Liver (tissue), 9 donors: ENCODE data around the gene SCRN1. TPM values are rescaled to one million over a fixed set of nuclear protein-coding genes. Genes with fewer than 3 reads are reported as not detected.

Experiments
- DNase-seq: peaks from one replicate; pipeline ENCODE4 v3.0.0-alpha.2; 2017; ENCODE audit warnings: low spot score
- H3K27ac ChIP-seq, 2 donors: one replicate each; pipeline ENCODE4 v1.7.0; 2013; ENCODE audit warnings: inconsistent platforms in 2 of 2, low read length in 2 of 2, control low read depth in 1 of 2, low read depth in 1 of 2, mild to moderate bottlenecking in 1 of 2
- H3K27me3 ChIP-seq, 4 donors: one replicate each; pipeline versions ENCODE4 v1.6.1 to v1.7.0; 2013; ENCODE audit warnings: low read length in 3 of 4, inconsistent platforms in 1 of 4, mild to moderate bottlenecking in 1 of 4, moderate library complexity in 1 of 4; ENCODE audit not compliant: control insufficient read depth in 4 of 4, insufficient read depth in 4 of 4
- H3K36me3 ChIP-seq, 4 donors: one replicate each; pipeline versions ENCODE4 v1.6.1 to v1.7.0; 2013; ENCODE audit warnings: low read length in 3 of 4, mild to moderate bottlenecking in 3 of 4, low read depth in 1 of 4, moderate library complexity in 1 of 4; ENCODE audit not compliant: control insufficient read depth in 4 of 4, insufficient read depth in 3 of 4
- H3K4me1 ChIP-seq, 4 donors: one replicate each; pipeline versions ENCODE4 v1.6.1 to v1.7.0; 2013; ENCODE audit warnings: low read length in 3 of 4, mild to moderate bottlenecking in 3 of 4, moderate library complexity in 1 of 4; ENCODE audit not compliant: control insufficient read depth in 4 of 4, insufficient read depth in 4 of 4
- H3K4me3 ChIP-seq, 3 donors: one replicate each; pipeline versions ENCODE4 v1.6.1 to v1.7.0; 2013; ENCODE audit warnings: low read length in 3 of 3, control low read depth in 1 of 3, low read depth in 1 of 3, mild to moderate bottlenecking in 1 of 3
- H3K9ac ChIP-seq, 2 donors: one replicate each; pipeline ENCODE4 v1.7.0; 2013; ENCODE audit warnings: low read length in 2 of 2, mild to moderate bottlenecking in 2 of 2, moderate library complexity in 2 of 2, control low read depth in 1 of 2, low read depth in 1 of 2
- H3K9me3 ChIP-seq, 4 donors: one replicate each; pipeline versions ENCODE4 v1.6.1 to v1.7.0; 2013; ENCODE audit warnings: low read length in 3 of 4; ENCODE audit not compliant: control insufficient read depth in 4 of 4
- CTCF ChIP-seq: fragments of 150-350 bp; IDR thresholded peaks from 2 replicates; pipeline ENCODE4 v1.5.1; 2017; ENCODE audit warnings: improper control_type of control experiment, low read depth, low read length; ENCODE audit not compliant: missing input control
- EGR1 ChIP-seq, 2 donors: IDR thresholded peaks; 2 replicates each; pipeline ENCODE4 v1.6.1; 2016 to 2018; ENCODE audit warnings: antibody characterized with exemption in 2 of 2, low read depth in 2 of 2
- FOXA1 ChIP-seq: IDR thresholded peaks from 2 replicates; pipeline ENCODE4 v1.6.1; 2016; ENCODE audit warnings: antibody characterized with exemption
- FOXA2 ChIP-seq: IDR thresholded peaks from 2 replicates; pipeline ENCODE4 v1.6.1; 2016; ENCODE audit warnings: antibody characterized with exemption
- GABPA ChIP-seq, 2 donors: IDR thresholded peaks in 1 of 2; conservative IDR thresholded peaks in 1 of 2; 2 replicates each; pipeline ENCODE4 v1.6.1; 2016; ENCODE audit warnings: antibody characterized with exemption in 2 of 2, mild to moderate bottlenecking in 1 of 2, moderate library complexity in 1 of 2
- HNF4A ChIP-seq, 2 donors: conservative IDR thresholded peaks; 2 replicates each; pipeline ENCODE4 v1.6.1; 2016; ENCODE audit warnings: antibody characterized with exemption in 2 of 2, mild to moderate bottlenecking in 2 of 2
- HNF4G ChIP-seq: IDR thresholded peaks from 2 replicates; pipeline ENCODE4 v1.6.1; 2016; ENCODE audit warnings: antibody characterized with exemption
- JUND ChIP-seq, 2 donors: IDR thresholded peaks; 2 replicates each; pipeline ENCODE4 v1.6.1; 2016; ENCODE audit warnings: antibody characterized with exemption in 2 of 2
- NR2F2 ChIP-seq: IDR thresholded peaks from 2 replicates; pipeline ENCODE4 v1.6.1; 2016; ENCODE audit warnings: antibody characterized with exemption
- RAD21 ChIP-seq, 2 donors: IDR thresholded peaks; 2 replicates each; pipeline ENCODE4 v1.6.1; 2016; ENCODE audit warnings: antibody characterized with exemption in 2 of 2, mild to moderate bottlenecking in 2 of 2
- REST ChIP-seq: IDR thresholded peaks from 2 replicates; pipeline ENCODE4 v1.6.1; 2016; ENCODE audit warnings: antibody characterized with exemption, mild to moderate bottlenecking
- RXRA ChIP-seq, 2 donors: IDR thresholded peaks; 2 replicates each; pipeline ENCODE4 v1.6.1; 2017 to 2018; ENCODE audit warnings: antibody characterized with exemption in 2 of 2, mild to moderate bottlenecking in 1 of 2
- SP1 ChIP-seq: IDR thresholded peaks from 2 replicates; pipeline ENCODE4 v1.6.1; 2018; ENCODE audit warnings: antibody characterized with exemption, mild to moderate bottlenecking
- TAF1 ChIP-seq: conservative IDR thresholded peaks from 2 replicates; pipeline ENCODE4 v1.6.1; 2016; ENCODE audit warnings: antibody characterized with exemption, mild to moderate bottlenecking
- YY1 ChIP-seq: IDR thresholded peaks from 2 replicates; pipeline ENCODE4 v1.6.1; 2016; ENCODE audit warnings: antibody characterized with exemption, mild to moderate bottlenecking
- WGBS: extraction: QIAGEN DNeasy Blood & Tissue Kit; methylation state at CpG from one replicate; pipeline ENCODE4 v1.1.7; 2013; 5-methylcytosine and 5-hydroxymethylcytosine counted together
- polyA plus RNA-seq, 2 donors: library from polyadenylated mRNA; stranded (reverse) in 1 of 2; unstranded in 1 of 2; fragments of 200-250 nt in 1 of 2; fragments of >200 nt in 1 of 2; fragmentation: Nextera tagmentation in 1 of 2; extraction: Ambion mirVana in 1 of 2; gene quantifications; one replicate each; pipeline versions ENCODE4 v1.2.1 to v1.2.3, GENCODE V29; 2013 to 2015
- total RNA-seq, 2 donors: library from RNA; depleted of rRNA; stranded (reverse); fragments of >200 nt; gene quantifications; one replicate each; pipeline ENCODE4 v1.2.3, GENCODE V29; 2014
- TF ChIP-seq, protein P1 (sequence below): IDR thresholded peaks from 2 replicates; pipeline ENCODE4 v1.6.1; 2016; ENCODE audit warnings: antibody characterized with exemption
- TF ChIP-seq, protein P2 (sequence below): IDR thresholded peaks from 2 replicates; pipeline ENCODE4 v1.6.1; 2016; ENCODE audit warnings: antibody characterized with exemption
- TF ChIP-seq, protein P3 (sequence below): IDR thresholded peaks from 2 replicates; pipeline ENCODE4 v1.6.1; 2016; ENCODE audit warnings: antibody characterized with exemption
- donor health status: healthy.
- donor health status: healthy.
- donor health status: healthy.
- donor health status: healthy.
- donor health status: healthy.

SCRN1 gene
- total and polyA plus RNA-seq, 4 donors = 1.1 to 4.1 (median 2.0) TPM

DNA sequence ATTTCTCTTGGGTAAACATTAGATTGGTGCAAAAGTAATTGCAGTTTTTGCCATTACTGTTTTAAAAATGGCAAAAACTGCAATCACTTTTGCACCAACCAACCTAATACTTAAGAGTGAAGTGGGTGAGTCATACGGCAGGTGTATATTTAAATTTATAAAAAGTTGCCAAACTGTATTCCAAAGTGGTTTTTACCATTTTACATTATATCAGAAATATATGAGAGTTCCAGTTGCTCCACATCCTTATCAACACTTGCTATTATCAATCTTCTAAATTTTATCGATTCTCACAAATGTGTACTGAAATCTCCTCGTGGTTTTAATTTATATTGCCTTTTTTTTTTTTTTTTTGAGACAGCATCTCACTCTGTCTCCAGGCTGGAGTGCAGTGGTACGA, 3.5 kb upstream of the SCRN1 start (continued):
- TF ChIP-seq REST (no peak), YY1 (no peak), RXRA (IDR thresholded peaks at IDR 0.05) (no peak), CTCF (no peak), GABPA (IDR thresholded peaks at IDR 0.05 in 1 of 2, conservative IDR thresholded peaks at IDR 0.05 in 1 of 2) (no peak)

DNA sequence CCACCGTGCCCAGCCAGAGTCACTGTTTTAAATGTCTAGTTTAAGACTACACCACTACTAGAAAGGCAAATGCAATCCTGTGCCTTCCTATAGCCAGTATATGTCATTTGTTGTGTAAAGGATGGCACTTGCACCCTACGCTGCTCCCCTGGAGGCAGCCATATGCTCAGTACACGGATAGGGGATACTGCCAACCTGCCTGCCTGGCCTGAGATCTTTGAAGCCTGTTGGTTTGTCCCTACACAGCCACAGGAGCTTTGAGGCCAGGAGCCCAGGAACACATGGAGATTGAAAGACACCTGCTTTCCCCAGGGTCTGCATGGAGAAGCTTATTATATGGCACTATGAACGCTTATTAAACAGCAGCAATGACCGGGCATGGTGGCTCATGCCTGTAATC, 2.3 kb upstream of the SCRN1 start:
- no peaks in the 10 kb centered on the region for H3K36me3 ChIP-seq
- 92% methylated on average over 5 of the region's 5 CpGs for WGBS
- H3K4me1 ChIP-seq = peaks cover 0 to 8% (median 4%) of the 10 kb centered on the region in 4 donors
- no peak overlapping the region for H3K27ac ChIP-seq
- H3K9ac ChIP-seq = no peak overlapping the region
- DNase-seq = no peak
- peaks cover 0 to 7% (median 4%) of the 10 kb centered on the region in 4 donors for H3K27me3 ChIP-seq
- no peak overlapping the region for H3K4me3 ChIP-seq
- peaks cover 1 to 20% (median 13%) of the 10 kb centered on the region in 4 donors for H3K9me3 ChIP-seq
- TF ChIP-seq YY1 = no peak
- TF ChIP-seq HNF4A (conservative IDR thresholded peaks at IDR 0.05) = no peak
- TF ChIP-seq SP1 = no peak
- TF ChIP-seq JUND (IDR thresholded peaks at IDR 0.05) = no peak
- no peak for TF ChIP-seq HNF4G
- TF ChIP-seq RXRA (IDR thresholded peaks at IDR 0.05) = no peak
- TF ChIP-seq, protein P1, sequence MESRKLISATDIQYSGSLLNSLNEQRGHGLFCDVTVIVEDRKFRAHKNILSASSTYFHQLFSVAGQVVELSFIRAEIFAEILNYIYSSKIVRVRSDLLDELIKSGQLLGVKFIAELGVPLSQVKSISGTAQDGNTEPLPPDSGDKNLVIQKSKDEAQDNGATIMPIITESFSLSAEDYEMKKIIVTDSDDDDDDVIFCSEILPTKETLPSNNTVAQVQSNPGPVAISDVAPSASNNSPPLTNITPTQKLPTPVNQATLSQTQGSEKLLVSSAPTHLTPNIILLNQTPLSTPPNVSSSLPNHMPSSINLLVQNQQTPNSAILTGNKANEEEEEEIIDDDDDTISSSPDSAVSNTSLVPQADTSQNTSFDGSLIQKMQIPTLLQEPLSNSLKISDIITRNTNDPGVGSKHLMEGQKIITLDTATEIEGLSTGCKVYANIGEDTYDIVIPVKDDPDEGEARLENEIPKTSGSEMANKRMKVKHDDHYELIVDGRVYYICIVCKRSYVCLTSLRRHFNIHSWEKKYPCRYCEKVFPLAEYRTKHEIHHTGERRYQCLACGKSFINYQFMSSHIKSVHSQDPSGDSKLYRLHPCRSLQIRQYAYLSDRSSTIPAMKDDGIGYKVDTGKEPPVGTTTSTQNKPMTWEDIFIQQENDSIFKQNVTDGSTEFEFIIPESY = no peak
- TF ChIP-seq, protein P2, sequence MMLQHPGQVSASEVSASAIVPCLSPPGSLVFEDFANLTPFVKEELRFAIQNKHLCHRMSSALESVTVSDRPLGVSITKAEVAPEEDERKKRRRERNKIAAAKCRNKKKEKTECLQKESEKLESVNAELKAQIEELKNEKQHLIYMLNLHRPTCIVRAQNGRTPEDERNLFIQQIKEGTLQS = no peak
- no peak for TF ChIP-seq EGR1 (IDR thresholded peaks at IDR 0.05; ENCODE audit: low read depth in 2 of 2)
- no peak for TF ChIP-seq GABPA (IDR thresholded peaks at IDR 0.05 in 1 of 2, conservative IDR thresholded peaks at IDR 0.05 in 1 of 2)
- TF ChIP-seq FOXA2 = no peak
- no peak for TF ChIP-seq REST
- TF ChIP-seq TAF1 = no peak
- TF ChIP-seq FOXA1 = no peak
- TF ChIP-seq RAD21 (IDR thresholded peaks at IDR 0.05) = no peak
- no peak for TF ChIP-seq CTCF
- TF ChIP-seq, protein P3, sequence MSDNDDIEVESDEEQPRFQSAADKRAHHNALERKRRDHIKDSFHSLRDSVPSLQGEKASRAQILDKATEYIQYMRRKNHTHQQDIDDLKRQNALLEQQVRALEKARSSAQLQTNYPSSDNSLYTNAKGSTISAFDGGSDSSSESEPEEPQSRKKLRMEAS = no peak
- TF ChIP-seq NR2F2 = no peak
